Measurements from ENCODE around the gene P2RX7. TPM values are rescaled to one million over a fixed set of nuclear protein-coding genes. Genes with fewer than 3 reads are reported as not detected.

The P2RX7 gene
- polyA plus RNA-seq, 2 of the 4 experiments (the other 2 are of a cell fraction), result 0.03 TPM; not detected in 1

GRCh38 chr12:121130866-121131373, 1.8 kb upstream of the P2RX7 start:
- 0 out of 3 replicates have a peak, but pooled peaks cover 3% of the 10 kb centered on the region for H3K4me1 ChIP-seq
- no peak for DNase-seq (ENCODE audit: low read depth in 1 of 2, low spot score in 1 of 2)
- no peak for FAIRE-seq
- no peak overlapping the region for H3K4me2 ChIP-seq
- H3K9me3 ChIP-seq, result no peaks in the 10 kb centered on the region
- ATAC-seq, result no peak
- ChIA-PET POLR2A (no interaction called here), CTCF (interaction anchor here (2.1 kb wide), 1 partner anchor 20 kb away, joined by 8 read pairs; no protein-coding TSS in a partner anchor)
- 68% methylated on average over 6 of the region's 6 CpGs for WGBS (ENCODE audit: missing lambda C conversion rate)
- TF ChIP-seq NFE2L2 (conservative IDR thresholded peaks at IDR 0.05; ENCODE audit: low read length) (no peak), PBX3 (IDR thresholded peaks at IDR 0.05) (no peak), MYC (IDR thresholded peaks at IDR 0.05; ENCODE audit: borderline replicate concordance, low read length) (no peak), TP53 (CRISPR knock-in tag; IDR thresholded peaks at IDR 0.05) (no peak)
- H3K27ac ChIP-seq, result no peak overlapping the region
- no peak overlapping the region for H3K4me3 ChIP-seq

- ChIA-PET POLR2A (no interaction called here), CTCF (interaction anchor here (0.8 to 1.3 kb wide), 4 partner anchors 22 to 123 kb away, joined by 3 to 4 read pairs (median 4); no protein-coding TSS in a partner anchor)
- H3K9me3 ChIP-seq, result no peaks in the 10 kb centered on the region
- ATAC-seq, result no peak
- WGBS (ENCODE audit: missing lambda C conversion rate), result 59% methylated on average over 4 of the region's 4 CpGs
- H3K27ac ChIP-seq, result no peak overlapping the region
- TF ChIP-seq NR3C1 (IDR thresholded peaks at IDR 0.05) (no peak), ZFP36 (IDR thresholded peaks at IDR 0.05; ENCODE audit: borderline replicate concordance, partially characterized antibody) (no peak), PHF8 (IDR thresholded peaks at IDR 0.05; ENCODE audit: borderline replicate concordance, low read depth) (no peak), ESRRA (IDR thresholded peaks at IDR 0.05; ENCODE audit: borderline replicate concordance, low read length) (no peak), ZC3H11A (IDR thresholded peaks at IDR 0.05) (no peak), KDM1A (IDR thresholded peaks at IDR 0.05; ENCODE audit: low read depth) (no peak), HOXA7 (CRISPR knock-in tag; IDR thresholded peaks at IDR 0.05) (no peak), JUN (IDR thresholded peaks at IDR 0.05) (no peak), RCOR1 (IDR thresholded peaks at IDR 0.05; ENCODE audit: low read depth, low read length) (no peak), TP53 (CRISPR knock-in tag; IDR thresholded peaks at IDR 0.05) (no peak), ZSCAN20 (CRISPR knock-in tag; IDR thresholded peaks at IDR 0.05) (no peak), POLR2A (IDR thresholded peaks at IDR 0.05; ENCODE audit: low read length) (no peak), HOXB13 (CRISPR knock-in tag; IDR thresholded peaks at IDR 0.05; ENCODE audit: low read depth) (no peak), CEBPB (IDR thresholded peaks at IDR 0.05) (no peak), CTCF (IDR thresholded peaks at IDR 0.05) (no peak), CHD2 (IDR thresholded peaks at IDR 0.05; ENCODE audit: low read length, partially characterized antibody) (no peak)
- no peak overlapping the region for H3K4me2 ChIP-seq
- H3K4me3 ChIP-seq, result no peak overlapping the region
- no peak for FAIRE-seq
- DNase-seq (ENCODE audit: low read depth in 1 of 2, low spot score in 1 of 2), result no peak
- H3K4me1 ChIP-seq, result no peaks in the 10 kb centered on the region
Observed at GRCh38 chr12:121131941-121132341, 735 bp upstream of the P2RX7 start.

DNA sequence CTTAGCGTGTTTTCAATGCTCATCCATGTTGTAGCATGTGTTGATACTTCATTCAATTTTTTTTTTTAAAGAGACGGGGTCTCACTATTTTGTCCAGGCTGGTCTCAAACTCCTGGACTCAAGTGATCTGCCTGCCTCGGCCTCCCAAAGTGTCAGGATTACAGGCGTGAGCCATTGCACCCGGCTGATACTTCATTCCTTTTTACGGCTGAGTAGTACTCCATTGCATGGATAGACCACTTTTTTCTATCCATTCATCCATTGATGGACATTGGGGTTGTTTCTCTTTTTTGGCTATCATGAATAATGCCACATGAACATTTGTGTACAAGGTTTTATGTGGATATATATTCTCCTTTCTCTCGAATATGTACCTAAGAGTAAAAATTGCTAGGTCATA, 1.2 kb downstream of the P2RX7 start:
- ATAC-seq (no peak), DNase-seq (ENCODE audit: low read depth in 1 of 2, low spot score in 1 of 2) (no peak), FAIRE-seq (no peak)
- ChIA-PET CTCF (no interaction called here), POLR2A (no interaction called here)
- no peak overlapping the region for H3K4me3 ChIP-seq
- H3K4me2 ChIP-seq, result no peak overlapping the region
- WGBS (ENCODE audit: missing lambda C conversion rate), result 68% methylated on average over 7 of the region's 7 CpGs
- H3K27ac ChIP-seq, result no peak overlapping the region
- TF ChIP-seq ZFP36 (IDR thresholded peaks at IDR 0.05; ENCODE audit: borderline replicate concordance, partially characterized antibody) (no peak), KDM5A (IDR thresholded peaks at IDR 0.05) (no peak), BCL3 (IDR thresholded peaks at IDR 0.05) (no peak), RARB (CRISPR knock-in tag; IDR thresholded peaks at IDR 0.05) (no peak), EP300 (IDR thresholded peaks at IDR 0.05) (no peak), CBX2 (IDR thresholded peaks at IDR 0.05; ENCODE audit: borderline replicate concordance, low read depth) (no peak), ESRRA (IDR thresholded peaks at IDR 0.05; ENCODE audit: borderline replicate concordance, low read length) (no peak), FOSB (CRISPR knock-in tag; IDR thresholded peaks at IDR 0.05) (no peak), MAZ (IDR thresholded peaks at IDR 0.05; ENCODE audit: borderline replicate concordance, low read depth, low read length) (no peak)
- TF ChIP-seq, protein P1, sequence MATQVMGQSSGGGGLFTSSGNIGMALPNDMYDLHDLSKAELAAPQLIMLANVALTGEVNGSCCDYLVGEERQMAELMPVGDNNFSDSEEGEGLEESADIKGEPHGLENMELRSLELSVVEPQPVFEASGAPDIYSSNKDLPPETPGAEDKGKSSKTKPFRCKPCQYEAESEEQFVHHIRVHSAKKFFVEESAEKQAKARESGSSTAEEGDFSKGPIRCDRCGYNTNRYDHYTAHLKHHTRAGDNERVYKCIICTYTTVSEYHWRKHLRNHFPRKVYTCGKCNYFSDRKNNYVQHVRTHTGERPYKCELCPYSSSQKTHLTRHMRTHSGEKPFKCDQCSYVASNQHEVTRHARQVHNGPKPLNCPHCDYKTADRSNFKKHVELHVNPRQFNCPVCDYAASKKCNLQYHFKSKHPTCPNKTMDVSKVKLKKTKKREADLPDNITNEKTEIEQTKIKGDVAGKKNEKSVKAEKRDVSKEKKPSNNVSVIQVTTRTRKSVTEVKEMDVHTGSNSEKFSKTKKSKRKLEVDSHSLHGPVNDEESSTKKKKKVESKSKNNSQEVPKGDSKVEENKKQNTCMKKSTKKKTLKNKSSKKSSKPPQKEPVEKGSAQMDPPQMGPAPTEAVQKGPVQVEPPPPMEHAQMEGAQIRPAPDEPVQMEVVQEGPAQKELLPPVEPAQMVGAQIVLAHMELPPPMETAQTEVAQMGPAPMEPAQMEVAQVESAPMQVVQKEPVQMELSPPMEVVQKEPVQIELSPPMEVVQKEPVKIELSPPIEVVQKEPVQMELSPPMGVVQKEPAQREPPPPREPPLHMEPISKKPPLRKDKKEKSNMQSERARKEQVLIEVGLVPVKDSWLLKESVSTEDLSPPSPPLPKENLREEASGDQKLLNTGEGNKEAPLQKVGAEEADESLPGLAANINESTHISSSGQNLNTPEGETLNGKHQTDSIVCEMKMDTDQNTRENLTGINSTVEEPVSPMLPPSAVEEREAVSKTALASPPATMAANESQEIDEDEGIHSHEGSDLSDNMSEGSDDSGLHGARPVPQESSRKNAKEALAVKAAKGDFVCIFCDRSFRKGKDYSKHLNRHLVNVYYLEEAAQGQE (IDR thresholded peaks at IDR 0.05), result no peak
- H3K4me1 ChIP-seq, result no peaks in the 10 kb centered on the region
- no peaks in the 10 kb centered on the region for H3K9me3 ChIP-seq
